IMR-90 (cell line): ENCODE measurements around the gene HERC5. TPM values are rescaled to one million over a fixed set of nuclear protein-coding genes. Genes with fewer than 3 reads are reported as not detected.

Experiments used
- ATAC-seq: fragments of 200-7000 bp; cut with Tn5 transposase; 2 replicates; pipeline ENCODE4 v1.9.1; 2020; ENCODE audit warnings: low read depth, mild to moderate bottlenecking, moderate library complexity
- BruUV-seq: library from RNA; stranded (reverse); fragments of 400-500 nt; replicated peaks from 2 replicates; lab custom pipeline; 2021; lab: Mats Ljungman, UMichigan
- CTCF ChIA-PET: fragments of 300-600 bp; formaldehyde crosslinking; extraction: SDS; loops from one replicate; lab custom pipeline; 2021; ENCODE audit warnings: antibody characterized with exemption; lab: Yijun Ruan, JAX
- POLR2A ChIA-PET: fragments of 300-600 bp; sonication (Branson Sonifier 250); formaldehyde crosslinking; loops from one replicate; lab custom pipeline; 2022; ENCODE audit warnings: antibody characterized with exemption; ENCODE audit not compliant: unreplicated experiment; lab: Charles Lee
- DNase-seq: peaks from one replicate; pipeline ENCODE4 v3.0.0; 2013
- H2AFZ ChIP-seq: replicated peaks from 2 replicates; pipeline ENCODE3; 2013; ENCODE audit warnings: low read length, mild to moderate bottlenecking; ENCODE audit not compliant: poor library complexity
- H2AK5ac ChIP-seq: 2 replicates; pipeline ENCODE4 v1.6.1; 2013; ENCODE audit warnings: low read depth, low read length, inconsistent platforms
- H2AK9ac ChIP-seq: replicated peaks from 2 replicates; pipeline ENCODE3; 2013; ENCODE audit warnings: mild to moderate bottlenecking, low read depth, low read length, moderate library complexity; ENCODE audit not compliant: poor library complexity
- H2BK120ac ChIP-seq: 2 replicates; pipeline ENCODE4 v1.6.1; 2013; ENCODE audit warnings: low read depth, low read length, inconsistent platforms
- H2BK15ac ChIP-seq: 3 replicates; pipeline ENCODE4 v1.6.1; 2013; ENCODE audit warnings: low read depth, low read length, inconsistent platforms
- H2BK20ac ChIP-seq: 2 replicates; pipeline ENCODE4 v1.6.1; 2013; ENCODE audit warnings: low read depth, mild to moderate bottlenecking, inconsistent platforms, low read length, moderate library complexity
- H2BK5ac ChIP-seq: 2 replicates; pipeline ENCODE4 v1.6.1; 2013; ENCODE audit warnings: mild to moderate bottlenecking, low read depth, low read length, inconsistent platforms; ENCODE audit not compliant: poor library complexity, severe bottlenecking
- H3K14ac ChIP-seq: replicated peaks from 2 replicates; pipeline ENCODE4 v1.6.1; 2013; ENCODE audit warnings: low read depth, low read length, inconsistent platforms
- H3K18ac ChIP-seq: 2 replicates; pipeline ENCODE4 v1.6.1; 2013; ENCODE audit warnings: low read depth, low read length, control low read depth
- H3K23ac ChIP-seq: 2 replicates; pipeline ENCODE4 v1.6.1; 2013; ENCODE audit warnings: low read depth, low read length, inconsistent platforms
- H3K27ac ChIP-seq: 2 replicates; pipeline ENCODE4 v1.5.1; 2013; ENCODE audit warnings: mild to moderate bottlenecking, control low read depth, low read length; ENCODE audit not compliant: insufficient read depth
- H3K27me3 ChIP-seq: 2 replicates; pipeline ENCODE4 v1.6.1; 2013; ENCODE audit warnings: low read length; ENCODE audit not compliant: control insufficient read depth, insufficient read depth
- H3K36me3 ChIP-seq: 2 replicates; pipeline ENCODE4 v1.6.1; 2013; ENCODE audit warnings: low read length, mixed read lengths; ENCODE audit not compliant: control insufficient read depth, insufficient read depth
- H3K4ac ChIP-seq: 2 replicates; pipeline ENCODE4 v1.6.1; 2013; ENCODE audit warnings: low read depth, low read length, inconsistent platforms
- H3K4me1 ChIP-seq: 2 replicates; pipeline ENCODE4 v1.6.1; 2013; ENCODE audit warnings: low read length, mixed read lengths; ENCODE audit not compliant: control insufficient read depth, insufficient read depth
- H3K4me2 ChIP-seq: 2 replicates; pipeline ENCODE4 v1.6.1; 2013; ENCODE audit warnings: low read depth, mild to moderate bottlenecking, control low read depth, low read length, moderate library complexity
- H3K4me3 ChIP-seq: 2 replicates; pipeline ENCODE4 v1.5.1; 2013; ENCODE audit warnings: low read depth, mild to moderate bottlenecking, control low read depth, low read length, moderate library complexity; ENCODE audit not compliant: insufficient read depth
- H3K56ac ChIP-seq: 2 replicates; pipeline ENCODE4 v1.6.1; 2013; ENCODE audit warnings: low read length, inconsistent platforms; ENCODE audit not compliant: insufficient read depth; ENCODE audit errors: extremely low read depth
- H3K79me1 ChIP-seq, 2 experiments: 2 replicates each; pipeline ENCODE4 v1.6.1; 2013; ENCODE audit warnings: low read length in 2 of 2, inconsistent platforms in 1 of 2, low read depth in 1 of 2
- H3K9ac ChIP-seq: 2 replicates; pipeline ENCODE4 v1.6.1; 2013; ENCODE audit warnings: low read depth, low read length, control low read depth
- H3K9me1 ChIP-seq: 2 replicates; pipeline ENCODE4 v1.6.1; 2013; ENCODE audit warnings: low read length, inconsistent platforms; ENCODE audit not compliant: insufficient read depth
- H3K9me3 ChIP-seq: 2 replicates; pipeline ENCODE4 v1.6.1; 2013; ENCODE audit warnings: low read length; ENCODE audit not compliant: control insufficient read depth, insufficient read depth
- H4K20me1 ChIP-seq: 2 replicates; pipeline ENCODE4 v1.6.1; 2013; ENCODE audit warnings: low read length, inconsistent platforms; ENCODE audit not compliant: insufficient read depth
- H4K5ac ChIP-seq: 2 replicates; pipeline ENCODE4 v1.6.1; 2013; ENCODE audit warnings: mild to moderate bottlenecking, low read depth, low read length, control low read depth
- H4K8ac ChIP-seq, 2 experiments: 2 replicates each; pipeline ENCODE4 v1.6.1; 2013; ENCODE audit warnings: low read depth in 2 of 2, low read length in 2 of 2, control low read depth in 1 of 2, inconsistent platforms in 1 of 2
- H4K91ac ChIP-seq: 2 replicates; pipeline ENCODE4 v1.6.1; 2013; ENCODE audit warnings: low read depth, low read length, inconsistent platforms; ENCODE audit not compliant: insufficient read depth
- CHD1 ChIP-seq: IDR thresholded peaks from 2 replicates; pipeline ENCODE4 v1.6.1; 2012; ENCODE audit warnings: low read depth, low read length, improper control_type of control experiment
- WGBS, 2 experiments: methylation state at CpG; one replicate each; pipeline versions ENCODE4 v1.1.5 to v1.1.7; 2013; ENCODE audit warnings: missing lambda C conversion rate in 2 of 2; ENCODE audit not compliant: insufficient read length in 1 of 2; ENCODE audit errors: extremely low coverage in 2 of 2; 5-methylcytosine and 5-hydroxymethylcytosine counted together
- dilution Hi-C: fragments of 300-500 bp; cut with HindIII; formaldehyde crosslinking; loops from one replicate; pipeline ENCODE4 v1.14.3; 2018; ENCODE audit warnings: low sequenced_read_pairs; ENCODE audit not compliant: unreplicated experiment
- in situ Hi-C: fragments of 300-500 bp; cut with MboI; formaldehyde crosslinking; loops from 3 replicates; pipeline ENCODE4 v1.14.3; 2019; ENCODE audit warnings: low sequenced_read_pairs, inconsistent platforms, mixed read lengths
- intact Hi-C: fragments of 100-400 bp; cut with micrococcal nuclease; formaldehyde crosslinking; loops from 2 replicates; pipeline ENCODE4 v1.10.0; 2022
- polyA plus RNA-seq, 3 experiments: library from polyadenylated mRNA; depleted of rRNA; stranded (reverse); fragments of >200 nt; gene quantifications; 2 replicates each; pipeline ENCODE4 v1.2.3, GENCODE V29; 2012; ENCODE audit warnings: low replicate concordance in 1 of 3
- total RNA-seq: library from RNA; depleted of rRNA; stranded (reverse); fragments of >200 nt; gene quantifications from 2 replicates; pipeline ENCODE4 v1.2.3, GENCODE V29; 2012

HERC5 gene
- total and polyA plus RNA-seq, 2 of the 4 experiments (the other 2 are of a cell fraction), result under 0.01 TPM; not detected in 1

- in situ Hi-C loops (loop anchor here (5.0 to 10.0 kb wide), 4 partner anchors 143 to 486 kb away; partner anchors contain the start of genes HERC6 and PPM1K), intact Hi-C loops (loop anchor here (5.0 kb wide), 2 partner anchors 461 to 486 kb away; no protein-coding TSS in a partner anchor), dilution Hi-C loops (loop anchor here (25.0 kb wide), 1 partner anchor 281 kb away; no protein-coding TSS in a partner anchor)
- Histone ChIP-seq H2BK5ac (no peak overlapping the region), H3K9me3 (no peaks in the 10 kb centered on the region), H3K4ac (no peak overlapping the region), H2AK9ac (no peak overlapping the region), H3K79me1 (peaks cover 2 to 17% of the 10 kb centered on the region in 2 experiments; a peak in 2 of 4 replicates), H2AK5ac (no peak overlapping the region), H3K56ac (no peak overlapping the region), H3K4me2 (no peak overlapping the region), H2BK15ac (no peak overlapping the region), H4K5ac (no peak overlapping the region), H3K9me1 (no peaks in the 10 kb centered on the region), H3K14ac (no peak overlapping the region), H3K9ac (no peak overlapping the region), H4K8ac (no peak overlapping the region), H3K4me1 (no peaks in the 10 kb centered on the region), H4K20me1 (peaks cover 4% of the 10 kb centered on the region; the same call in 1 of the 2 replicates), H2BK20ac (no peak overlapping the region), H3K4me3 (no peak overlapping the region), H4K91ac (no peak overlapping the region), H3K18ac (no peak overlapping the region), H3K27me3 (no peaks in the 10 kb centered on the region), H2AFZ (no peak overlapping the region), H3K23ac (no peak overlapping the region), H3K27ac (no peak overlapping the region), H2BK120ac (no peak overlapping the region), H3K36me3 (peaks cover 7% of the 10 kb centered on the region)
- no CpG with 5 or more reads among the region's 3 CpGs for WGBS, 2 experiments
- ATAC-seq (no peak), DNase-seq (no peak)
- CTCF ChIA-PET, result no interaction called here
- BruUV-seq, result no TSS peak
- TF ChIP-seq CHD1, result no peak
- POLR2A ChIA-PET, result no interaction called here
Observed at GRCh38 chr4:88517825-88518224, 60.9 kb downstream of the HERC5 start.
